ENCODE results near the gene SMCP.

The SMCP gene

GRCh38 chr1:152878042-152878441 is at the start of gene SMCP:
SMCP (plus strand) TSS chr1:152878322; CDS start chr1:152884423, 6,101 bp downstream.
- no peak for DNase-seq (ENCODE audit: low read depth, low spot score)

GRCh38 chr1:152836870-152837269 is 41.3 kb upstream of the SMCP start:
- no peak for DNase-seq (ENCODE audit: low read depth, low spot score)

GRCh38 chr1:152842556-152842955 is 35.6 kb upstream of the SMCP start, which contains the start of gene LCE6A:
LCE6A (plus strand) TSS chr1:152842856; CDS start chr1:152843521, 665 bp downstream.
- DNase-seq (ENCODE audit: low read depth, low spot score): no peak

- no peak for DNase-seq (ENCODE audit: low read depth, low spot score)
These were observed 22.5 kb upstream of the SMCP start for GRCh38 chr1:152855661-152856060.

- no peak for DNase-seq (ENCODE audit: low read depth, low spot score)
These were observed 20.1 kb upstream of the SMCP start for GRCh38 chr1:152858062-152858461.

- DNase-seq (ENCODE audit: low read depth, low spot score): no peak
These were observed 18.4 kb upstream of the SMCP start, which contains the start of gene LCE7A for GRCh38 chr1:152859696-152860095. LCE7A (plus strand) TSS chr1:152859996; CDS start chr1:152860698, 702 bp downstream.

GRCh38 chr1:152860129-152860528 is 18.0 kb upstream of the SMCP start:
- no peak for DNase-seq (ENCODE audit: low read depth, low spot score)

- DNase-seq (ENCODE audit: low read depth, low spot score): no peak
These were observed 16.7 kb upstream of the SMCP start for GRCh38 chr1:152861374-152861773.

GRCh38 chr1:152864443-152864842 is 13.7 kb upstream of the SMCP start:
- DNase-seq (ENCODE audit: low read depth, low spot score): no peak

- DNase-seq (ENCODE audit: low read depth, low spot score): no peak
These were observed 11.8 kb upstream of the SMCP start for GRCh38 chr1:152866321-152866720.

- peak; percentile 26 for DNase-seq (ENCODE audit: low read depth, low spot score)
These were observed 8.2 kb upstream of the SMCP start for GRCh38 chr1:152869808-152870419.

- DNase-seq (ENCODE audit: low read depth, low spot score): no peak
These were observed 7.0 kb upstream of the SMCP start for GRCh38 chr1:152870831-152871730.

GRCh38 chr1:152871731-152872126 is 6.4 kb upstream of the SMCP start:
- no peak for DNase-seq (ENCODE audit: low read depth, low spot score)

- no peak for DNase-seq (ENCODE audit: low read depth, low spot score)
These were observed 4.6 kb upstream of the SMCP start for GRCh38 chr1:152873495-152873894.

GRCh38 chr1:152876827-152877226 is 1.3 kb upstream of the SMCP start:
- DNase-seq (ENCODE audit: low read depth, low spot score): no peak

GRCh38 chr1:152879559-152880198 is 1.6 kb downstream of the SMCP start:
- no peak for DNase-seq (ENCODE audit: low read depth, low spot score)

- no peak for DNase-seq (ENCODE audit: low read depth, low spot score)
These were observed 2.2 kb downstream of the SMCP start for GRCh38 chr1:152880316-152880715.

- no peak for DNase-seq (ENCODE audit: low read depth, low spot score)
These were observed 2.8 kb downstream of the SMCP start for GRCh38 chr1:152880907-152881306.

- DNase-seq (ENCODE audit: low read depth, low spot score): no peak
These were observed 6.0 kb downstream of the SMCP start for GRCh38 chr1:152884085-152884484.

GRCh38 chr1:152884506-152884905 is 6.4 kb downstream of the SMCP start:
- DNase-seq (ENCODE audit: low read depth, low spot score): no peak

GRCh38 chr1:152884966-152885624 is 7.0 kb downstream of the SMCP start:
- DNase-seq (ENCODE audit: low read depth, low spot score): no peak

GRCh38 chr1:152886085-152886484 is 8.0 kb downstream of the SMCP start:
- no peak for DNase-seq (ENCODE audit: low read depth, low spot score)
